ENCODE measurements around the gene MCAT. TPM values are rescaled to one million over a fixed set of nuclear protein-coding genes. Genes with fewer than 3 reads are reported as not detected.
A peak's percentile ranks its signal among the peaks of the same experiment; 100 is the strongest.

The MCAT gene
- total RNA-seq, 1 donor from 2014 or later, result 22.8 TPM

DNA sequence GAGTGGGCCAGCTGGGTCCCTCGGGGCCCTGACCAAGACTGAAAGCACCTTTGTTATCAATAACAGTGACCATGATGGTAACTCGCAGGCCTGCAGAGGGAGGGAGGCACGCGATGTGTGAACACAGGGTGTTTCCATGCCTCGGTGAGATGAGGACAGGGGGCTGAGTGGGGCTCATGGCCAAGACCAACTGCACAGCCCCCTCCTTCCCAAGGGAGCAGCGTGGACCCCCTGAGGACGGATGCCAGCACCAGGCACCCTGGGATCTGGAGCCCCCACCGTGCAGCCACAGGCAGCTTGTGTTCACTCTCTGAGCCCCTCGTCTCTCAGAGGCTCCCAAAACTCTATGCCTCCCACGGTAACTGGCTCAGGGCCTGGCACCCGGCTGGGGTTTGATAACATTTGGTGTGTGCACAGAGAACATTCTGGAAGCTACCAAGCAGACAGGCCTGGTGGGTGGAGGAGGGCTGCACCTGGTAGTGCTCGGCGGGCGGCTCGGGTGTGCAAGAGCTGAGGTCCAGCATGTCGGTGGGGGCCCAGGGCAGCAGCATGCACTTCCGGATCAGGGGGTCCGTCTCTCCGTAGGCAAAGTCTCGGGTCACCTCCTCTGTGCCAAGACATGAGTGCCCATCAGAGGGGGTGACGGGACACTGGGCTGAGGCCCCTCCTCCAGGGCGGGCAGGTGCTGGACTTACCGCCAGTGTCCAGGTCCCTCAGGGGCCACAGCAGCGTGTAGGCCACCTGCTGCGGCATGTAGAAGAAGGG is 36.1 kb upstream of the MCAT start:
- Histone ChIP-seq H3K9me3 (no peaks in the 10 kb centered on the region), H3K36me3 (peaks cover 0 to 20% of the 10 kb centered on the region in 2 donors), H3K27ac (no peak overlapping the region), H3K27me3 (no peaks in the 10 kb centered on the region), H3K4me3 (no peak overlapping the region), H3K4me1 (peaks cover 6% of the 10 kb centered on the region)
- TF ChIP-seq POLR2A (IDR thresholded peaks at IDR 0.05) (no peak), POLR2AphosphoS5 (IDR thresholded peaks at IDR 0.05; ENCODE audit: insufficient read depth in 1 of 2, low read depth in 1 of 2) (no peak)
- TF ChIP-seq, protein P1, sequence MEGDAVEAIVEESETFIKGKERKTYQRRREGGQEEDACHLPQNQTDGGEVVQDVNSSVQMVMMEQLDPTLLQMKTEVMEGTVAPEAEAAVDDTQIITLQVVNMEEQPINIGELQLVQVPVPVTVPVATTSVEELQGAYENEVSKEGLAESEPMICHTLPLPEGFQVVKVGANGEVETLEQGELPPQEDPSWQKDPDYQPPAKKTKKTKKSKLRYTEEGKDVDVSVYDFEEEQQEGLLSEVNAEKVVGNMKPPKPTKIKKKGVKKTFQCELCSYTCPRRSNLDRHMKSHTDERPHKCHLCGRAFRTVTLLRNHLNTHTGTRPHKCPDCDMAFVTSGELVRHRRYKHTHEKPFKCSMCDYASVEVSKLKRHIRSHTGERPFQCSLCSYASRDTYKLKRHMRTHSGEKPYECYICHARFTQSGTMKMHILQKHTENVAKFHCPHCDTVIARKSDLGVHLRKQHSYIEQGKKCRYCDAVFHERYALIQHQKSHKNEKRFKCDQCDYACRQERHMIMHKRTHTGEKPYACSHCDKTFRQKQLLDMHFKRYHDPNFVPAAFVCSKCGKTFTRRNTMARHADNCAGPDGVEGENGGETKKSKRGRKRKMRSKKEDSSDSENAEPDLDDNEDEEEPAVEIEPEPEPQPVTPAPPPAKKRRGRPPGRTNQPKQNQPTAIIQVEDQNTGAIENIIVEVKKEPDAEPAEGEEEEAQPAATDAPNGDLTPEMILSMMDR (IDR thresholded peaks at IDR 0.05), result no peak
- intact Hi-C loops (cut with DNase I), result no loop called here
- no peak for DNase-seq (ENCODE audit: extremely low spot score in 2 of 2)

DNA sequence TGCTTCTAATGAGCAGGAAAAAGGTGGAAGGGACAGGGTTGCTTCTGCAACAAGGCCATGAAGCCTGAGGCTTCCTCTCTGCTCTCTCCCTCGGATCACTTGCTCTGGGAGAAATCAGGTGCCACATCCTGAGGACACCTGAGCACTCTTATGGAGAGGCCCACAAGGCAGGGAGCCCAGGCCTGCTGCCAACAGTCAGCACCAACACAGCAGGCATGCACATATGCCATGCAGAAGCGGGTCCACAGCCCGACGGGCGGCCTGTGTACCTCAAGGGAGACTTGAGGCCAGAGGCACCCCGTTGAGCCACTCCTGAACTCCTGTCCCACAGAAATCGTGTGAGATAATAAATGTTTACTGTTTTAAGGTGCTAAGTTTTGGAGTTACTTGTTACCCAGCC is 34.3 kb upstream of the MCAT start:
- TF ChIP-seq, protein P1 (IDR thresholded peaks at IDR 0.05), result no peak
- TF ChIP-seq POLR2A (IDR thresholded peaks at IDR 0.05) (no peak), POLR2AphosphoS5 (IDR thresholded peaks at IDR 0.05; ENCODE audit: insufficient read depth in 1 of 2, low read depth in 1 of 2) (no peak)
- intact Hi-C loops (cut with DNase I), result no loop called here
- Histone ChIP-seq H3K9me3 (no peaks in the 10 kb centered on the region), H3K4me1 (no peaks in the 10 kb centered on the region), H3K36me3 (peaks cover 0 to 38% of the 10 kb centered on the region in 2 donors), H3K27me3 (no peaks in the 10 kb centered on the region), H3K4me3 (no peak overlapping the region), H3K27ac (no peak overlapping the region)
- no peak for DNase-seq (ENCODE audit: extremely low spot score in 2 of 2)

DNA sequence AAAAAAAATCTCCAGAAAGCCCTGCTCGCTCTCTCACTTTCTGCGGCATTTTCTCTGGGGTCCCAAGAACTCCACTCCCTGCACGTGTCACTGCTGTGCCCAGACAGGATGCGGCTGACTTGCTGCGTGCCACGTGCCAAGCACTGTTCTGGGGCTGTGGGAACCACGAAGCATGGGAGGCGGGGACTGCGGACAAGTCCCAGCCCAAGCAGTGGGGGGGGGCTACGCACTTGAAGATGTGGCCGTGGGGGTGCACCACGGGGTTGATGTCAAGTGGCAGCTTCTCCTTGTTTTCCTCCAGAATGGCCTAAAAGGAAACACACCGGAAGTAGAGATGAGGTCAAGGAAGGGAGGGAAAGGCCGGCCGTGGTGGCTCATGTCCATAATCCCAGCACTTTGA is 32.9 kb upstream of the MCAT start:
- H3K4me1 ChIP-seq, result no peaks in the 10 kb centered on the region
- H3K27ac ChIP-seq, result no peak overlapping the region
- TF ChIP-seq POLR2A (IDR thresholded peaks at IDR 0.05) (no peak), POLR2AphosphoS5 (IDR thresholded peaks at IDR 0.05; ENCODE audit: insufficient read depth in 1 of 2, low read depth in 1 of 2) (no peak)
- TF ChIP-seq, protein P1 (IDR thresholded peaks at IDR 0.05), result no peak
- peaks cover 0 to 50% of the 10 kb centered on the region in 2 donors for H3K36me3 ChIP-seq
- intact Hi-C loops (cut with DNase I), result no loop called here
- no peak overlapping the region for H3K4me3 ChIP-seq
- H3K27me3 ChIP-seq, result no peaks in the 10 kb centered on the region
- no peak for DNase-seq (ENCODE audit: extremely low spot score in 2 of 2)
- H3K9me3 ChIP-seq, result no peaks in the 10 kb centered on the region

DNA sequence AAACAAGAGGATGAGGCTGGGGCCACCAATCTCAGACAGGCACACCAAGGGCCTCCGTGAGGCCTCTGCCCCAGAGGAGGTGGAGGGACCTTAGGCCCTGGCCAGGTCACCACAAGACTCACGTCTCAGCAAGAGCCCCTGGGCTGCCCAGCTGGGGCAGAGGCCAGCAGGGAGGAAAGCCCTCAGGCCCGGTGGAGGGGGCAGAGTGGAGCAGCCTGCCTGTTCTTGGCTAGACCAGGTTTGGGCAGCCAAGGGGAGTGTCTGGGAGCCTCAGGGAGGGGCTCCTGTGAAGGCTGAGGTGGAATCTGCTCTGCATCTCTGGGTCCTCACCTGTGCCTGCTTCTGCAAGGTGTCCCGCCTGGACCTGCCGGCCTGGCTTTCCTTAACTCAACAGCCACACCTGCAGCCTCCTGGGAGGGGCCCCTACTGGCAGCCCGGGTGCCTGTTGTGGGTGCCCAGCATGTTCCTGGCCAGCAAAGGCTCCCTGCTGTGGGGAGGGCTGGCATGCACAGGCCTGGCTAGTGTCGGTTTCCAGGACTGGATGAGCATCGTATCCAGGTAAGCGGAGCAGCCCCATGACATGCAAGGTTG is 31.8 kb upstream of the MCAT start:
- TF ChIP-seq, protein P1 (IDR thresholded peaks at IDR 0.05), result no peak
- TF ChIP-seq POLR2A (IDR thresholded peaks at IDR 0.05) (no peak), POLR2AphosphoS5 (IDR thresholded peaks at IDR 0.05; ENCODE audit: insufficient read depth in 1 of 2, low read depth in 1 of 2) (peak in 1 of 2 donors; percentile 51)
- no peak overlapping the region for H3K27ac ChIP-seq
- peaks cover 0 to 60% of the 10 kb centered on the region in 2 donors for H3K36me3 ChIP-seq
- no peaks in the 10 kb centered on the region for H3K9me3 ChIP-seq
- H3K4me1 ChIP-seq, result no peaks in the 10 kb centered on the region
- H3K27me3 ChIP-seq, result no peaks in the 10 kb centered on the region
- intact Hi-C loops (cut with DNase I), result no loop called here
- no peak for DNase-seq (ENCODE audit: extremely low spot score in 2 of 2)
- H3K4me3 ChIP-seq, result no peak overlapping the region

Measured in vagina (tissue), 2 donors.